Peyer's patch (tissue), 4 donors: ENCODE data around the gene S100A8.

Source experiments
- CTCF ChIP-seq, 6 experiments: fragments of 450-650 bp in 4 of 6; fragments of 200-600 bp in 2 of 6; sonication (generic) in 1 of 6; IDR thresholded peaks; one replicate each; pipeline ENCODE4 v1.5.1; 2017 to 2019; ENCODE audit warnings: antibody characterized with exemption in 6 of 6, mild to moderate bottlenecking in 3 of 6, moderate library complexity in 1 of 6
- POLR2A ChIP-seq, 2 donors: fragments of 450-650 bp; IDR thresholded peaks; one replicate each; pipeline ENCODE4 v1.5.1; 2017; ENCODE audit warnings: antibody characterized with exemption in 2 of 2, mild to moderate bottlenecking in 2 of 2, moderate library complexity in 2 of 2

- no peak for TF ChIP-seq CTCF (IDR thresholded peaks at IDR 0.05)
- no peak for TF ChIP-seq POLR2A (IDR thresholded peaks at IDR 0.05)
Observed at GRCh38 chr1:153342178-153342577, 48.7 kb downstream of the S100A8 start.
